Mucosa of descending colon (tissue), 3 donors: Measurements from ENCODE around the gene CYBB. TPM values are rescaled to one million over a fixed set of nuclear protein-coding genes. Genes with fewer than 3 reads are reported as not detected.
"Not testable (repeated sequence)": the region's sequence is repeated elsewhere in the genome, so short reads cannot be mapped to it uniquely, and the experiment has no call there.

Experiments used
- ATAC-seq: fragments of 200-7000 bp; cut with Tn5 transposase; one replicate; pipeline ENCODE4 v1.9.1; 2020; ENCODE audit warnings: mild to moderate bottlenecking, moderate library complexity
- DNase-seq, 3 donors: peaks; one replicate each; pipeline ENCODE4 v3.0.0-alpha.2; 2020
- H3K36me3 ChIP-seq: fragments of 200-600 bp; one replicate; pipeline ENCODE4 v1.8.0; 2021; ENCODE audit warnings: low read depth, mild to moderate bottlenecking
- H3K4me1 ChIP-seq: fragments of 200-600 bp; one replicate; pipeline ENCODE4 v1.8.0; 2021; ENCODE audit warnings: low read depth, mild to moderate bottlenecking
- H3K4me3 ChIP-seq: fragments of 200-600 bp; one replicate; pipeline ENCODE4 v1.8.0; 2021; ENCODE audit warnings: mild to moderate bottlenecking
- H3K9me3 ChIP-seq: fragments of 200-600 bp; one replicate; pipeline ENCODE4 v1.8.0; 2021; ENCODE audit warnings: mild to moderate bottlenecking
- intact Hi-C, 2 donors: fragments of 100-400 bp; cut with DNase I in 1 of 2; cut with micrococcal nuclease in 1 of 2; formaldehyde crosslinking; loops; one replicate each; pipeline versions ENCODE4 v1.11.0 to v1.11.1; 2022; cut with DNase I, micrococcal nuclease
- total RNA-seq, 3 donors: library from RNA; stranded (reverse); fragmentation: NEBNext Ultra II Directional in 2 of 3; extraction: Animal tissue kit (Norgen Biotek cat#: 25700) in 2 of 3; gene quantifications; one replicate each; pipeline versions ENCODE4 v1.2.1 to v1.2.4, GENCODE V29; 2021 to 2023
- TF ChIP-seq, protein P1 (sequence below): fragments of 200-600 bp; IDR thresholded peaks from one replicate; pipeline ENCODE4 v1.8.0; 2022; ENCODE audit warnings: antibody characterized with exemption, mild to moderate bottlenecking
- donor health status: DM: no; HTN: no; CAD: no; lungs with moderate emphysema.
- donor health status: DM: no; HTN: no; CAD: no.
- donor health status: DM: no; HTN: yes; CAD: no.

The CYBB gene
- total RNA-seq, 3 donors from 2014 or later: 9.7 to 35.4 (median 30.0) TPM

DNA sequence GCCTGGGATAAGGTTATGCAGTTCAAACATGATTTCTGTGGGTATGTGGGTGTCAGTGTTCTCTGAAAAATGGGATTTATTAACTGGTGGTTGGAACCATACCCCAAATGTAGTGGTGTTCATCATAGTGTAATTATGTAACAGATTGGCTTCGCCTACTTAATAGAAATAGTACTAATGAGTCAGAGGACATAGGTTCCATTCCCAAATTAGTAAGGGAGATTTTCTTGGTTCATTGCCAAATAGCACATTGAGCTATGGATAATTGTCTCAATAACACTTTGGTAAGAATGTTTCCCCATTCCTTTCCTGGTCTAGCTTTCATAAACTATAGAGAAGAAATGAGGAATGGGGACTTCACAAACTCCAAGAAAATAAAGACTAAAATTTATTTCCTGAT lies 20.5 kb upstream of the CYBB start:
- TF ChIP-seq, protein P1, sequence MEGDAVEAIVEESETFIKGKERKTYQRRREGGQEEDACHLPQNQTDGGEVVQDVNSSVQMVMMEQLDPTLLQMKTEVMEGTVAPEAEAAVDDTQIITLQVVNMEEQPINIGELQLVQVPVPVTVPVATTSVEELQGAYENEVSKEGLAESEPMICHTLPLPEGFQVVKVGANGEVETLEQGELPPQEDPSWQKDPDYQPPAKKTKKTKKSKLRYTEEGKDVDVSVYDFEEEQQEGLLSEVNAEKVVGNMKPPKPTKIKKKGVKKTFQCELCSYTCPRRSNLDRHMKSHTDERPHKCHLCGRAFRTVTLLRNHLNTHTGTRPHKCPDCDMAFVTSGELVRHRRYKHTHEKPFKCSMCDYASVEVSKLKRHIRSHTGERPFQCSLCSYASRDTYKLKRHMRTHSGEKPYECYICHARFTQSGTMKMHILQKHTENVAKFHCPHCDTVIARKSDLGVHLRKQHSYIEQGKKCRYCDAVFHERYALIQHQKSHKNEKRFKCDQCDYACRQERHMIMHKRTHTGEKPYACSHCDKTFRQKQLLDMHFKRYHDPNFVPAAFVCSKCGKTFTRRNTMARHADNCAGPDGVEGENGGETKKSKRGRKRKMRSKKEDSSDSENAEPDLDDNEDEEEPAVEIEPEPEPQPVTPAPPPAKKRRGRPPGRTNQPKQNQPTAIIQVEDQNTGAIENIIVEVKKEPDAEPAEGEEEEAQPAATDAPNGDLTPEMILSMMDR: no peak
- Histone ChIP-seq H3K4me1 (no peaks in the 10 kb centered on the region), H3K9me3 (no peaks in the 10 kb centered on the region), H3K36me3 (no peaks in the 10 kb centered on the region), H3K4me3 (no peak overlapping the region)
- intact Hi-C loops: no loop called here
- ATAC-seq (no peak), DNase-seq (no peak)

DNA sequence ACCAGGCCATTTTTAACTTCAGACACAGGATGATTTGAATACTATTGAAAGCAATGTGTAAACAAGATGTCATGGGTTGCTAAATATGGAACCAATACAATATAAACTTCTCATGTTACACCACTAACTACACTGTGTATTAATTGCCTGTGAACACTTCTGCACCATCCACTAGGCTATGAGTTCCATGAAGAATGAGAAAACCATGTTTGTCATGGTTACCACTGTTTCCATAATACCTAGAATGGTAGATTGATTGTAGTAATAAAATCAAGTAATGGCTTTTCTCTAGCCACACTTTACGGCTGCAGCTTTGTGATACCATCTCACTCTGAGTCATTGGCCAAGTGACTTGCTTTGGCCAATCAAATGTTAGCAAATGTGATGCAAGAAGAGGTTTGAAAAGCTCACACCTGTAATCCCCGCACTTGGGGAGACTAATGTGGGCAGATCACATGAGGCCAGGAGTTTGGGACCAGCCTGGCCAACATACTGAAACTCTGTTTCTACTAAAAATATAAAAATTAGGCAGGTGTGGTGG lies 19.9 kb upstream of the CYBB start:
- no peak for DNase-seq
- intact Hi-C loops: no loop called here
- no peaks in the 10 kb centered on the region for H3K9me3 ChIP-seq
- H3K36me3 ChIP-seq: no peaks in the 10 kb centered on the region
- H3K4me1 ChIP-seq: no peaks in the 10 kb centered on the region
- no peak overlapping the region for H3K4me3 ChIP-seq
- peak; percentile 12 for ATAC-seq
- TF ChIP-seq, protein P1: no peak

- no peak for ATAC-seq
- Histone ChIP-seq H3K36me3 (no peaks in the 10 kb centered on the region), H3K4me3 (no peak overlapping the region), H3K4me1 (no peaks in the 10 kb centered on the region), H3K9me3 (no peaks in the 10 kb centered on the region)
- intact Hi-C loops: no loop called here
- no peak for DNase-seq
- TF ChIP-seq, protein P1: no peak
These were observed 16.5 kb upstream of the CYBB start for GRCh38 chrX:37763400-37763799.

DNA sequence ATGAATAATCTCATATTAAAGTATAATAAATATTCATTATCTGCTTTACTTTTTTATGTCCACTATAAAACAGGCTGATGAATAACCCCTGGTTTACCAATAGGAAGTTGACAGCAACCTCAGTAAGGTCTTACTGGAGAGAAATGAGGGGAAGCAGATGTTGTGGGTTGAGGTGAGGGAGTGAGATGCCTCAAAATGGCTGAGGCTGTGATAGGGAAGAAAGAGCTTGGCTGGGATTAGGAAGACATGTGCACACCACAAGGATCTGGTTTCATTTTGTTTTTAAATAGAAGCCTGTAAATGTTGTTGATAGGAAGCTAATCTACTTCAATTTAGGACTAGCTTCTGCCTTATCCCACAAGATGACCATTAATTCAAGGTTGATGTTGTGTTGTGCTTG lies 14.4 kb upstream of the CYBB start:
- Histone ChIP-seq H3K4me3 (no peak overlapping the region), H3K36me3 (no peaks in the 10 kb centered on the region), H3K9me3 (no peaks in the 10 kb centered on the region), H3K4me1 (no peaks in the 10 kb centered on the region)
- intact Hi-C loops: no loop called here
- ATAC-seq: no peak
- TF ChIP-seq, protein P1: no peak
- no peak for DNase-seq

- no peak for ATAC-seq
- Histone ChIP-seq H3K36me3 (no peaks in the 10 kb centered on the region), H3K4me3 (no peak overlapping the region), H3K9me3 (no peaks in the 10 kb centered on the region), H3K4me1 (no peaks in the 10 kb centered on the region)
- TF ChIP-seq, protein P1: no peak
- intact Hi-C loops: no loop called here
- no peak for DNase-seq
These were observed 12.4 kb upstream of the CYBB start for GRCh38 chrX:37767430-37767829.

- H3K9me3 ChIP-seq, H3K36me3 ChIP-seq, H3K4me3 ChIP-seq, intact Hi-C loops, ATAC-seq, DNase-seq, H3K4me1 ChIP-seq: not testable (repeated sequence)
These were observed 11.0 kb upstream of the CYBB start for GRCh38 chrX:37768866-37769265.
